ENCODE measurements around the gene ABCC8. TPM values are rescaled to one million over a fixed set of nuclear protein-coding genes. Genes with fewer than 3 reads are reported as not detected.

ABCC8 gene
- total and polyA plus RNA-seq, 4 donors, result 1.2 to 14.9 (median 3.1) TPM

- no peak for ATAC-seq (ENCODE audit: insufficient read depth, low FRiP score)
- no peak overlapping the region for H3K9ac ChIP-seq (ENCODE audit: insufficient read depth in 1 of 2, low read length in 2 of 2)
- TF ChIP-seq CTCF (IDR thresholded peaks at IDR 0.05; ENCODE audit: control extremely low read depth, extremely low read depth), result no peak
- no peaks in the 10 kb centered on the region for H3K9me3 ChIP-seq (ENCODE audit: control insufficient read depth in 4 of 4, insufficient read depth in 3 of 4, low read length in 3 of 4)
- no peaks in the 10 kb centered on the region for H3K27me3 ChIP-seq (ENCODE audit: control insufficient read depth in 3 of 3, insufficient read depth in 3 of 3, low read length in 2 of 3)
- 93 to 95% methylated on average over 9 of the region's 9 CpGs for WGBS, 2 donors
- no peak overlapping the region for H3K4me3 ChIP-seq
- no peaks in the 10 kb centered on the region for H3K36me3 ChIP-seq (ENCODE audit: control insufficient read depth in 4 of 4, insufficient read depth in 4 of 4, low read length in 4 of 4)
- no peak for DNase-seq
- H3K4me1 ChIP-seq (ENCODE audit: control insufficient read depth in 5 of 5, insufficient read depth in 5 of 5, low read length in 5 of 5), result no peaks in the 10 kb centered on the region
- no peak overlapping the region for H3K27ac ChIP-seq (ENCODE audit: low read depth in 1 of 2, low read length in 1 of 2)
Measured at GRCh38 chr11:17524221-17524620, 47.6 kb upstream of the ABCC8 start.

GRCh38 chr11:17522655-17523054, 46.0 kb upstream of the ABCC8 start:
- no peak for DNase-seq
- no peaks in the 10 kb centered on the region for H3K36me3 ChIP-seq (ENCODE audit: control insufficient read depth in 4 of 4, insufficient read depth in 4 of 4, low read length in 4 of 4)
- no peaks in the 10 kb centered on the region for H3K4me1 ChIP-seq (ENCODE audit: control insufficient read depth in 5 of 5, insufficient read depth in 5 of 5, low read length in 5 of 5)
- no peaks in the 10 kb centered on the region for H3K9me3 ChIP-seq (ENCODE audit: control insufficient read depth in 4 of 4, insufficient read depth in 3 of 4, low read length in 3 of 4)
- H3K4me3 ChIP-seq, result no peak overlapping the region
- no peaks in the 10 kb centered on the region for H3K27me3 ChIP-seq (ENCODE audit: control insufficient read depth in 3 of 3, insufficient read depth in 3 of 3, low read length in 2 of 3)
- H3K27ac ChIP-seq (ENCODE audit: low read depth in 1 of 2, low read length in 1 of 2), result no peak overlapping the region
- no peak for TF ChIP-seq CTCF (IDR thresholded peaks at IDR 0.05; ENCODE audit: control extremely low read depth, extremely low read depth)
- WGBS, 2 donors, result 84 to 85% methylated on average over 17 of the region's 17 CpGs
- ATAC-seq (ENCODE audit: insufficient read depth, low FRiP score), result no peak
- no peak overlapping the region for H3K9ac ChIP-seq (ENCODE audit: insufficient read depth in 1 of 2, low read length in 2 of 2)

GRCh38 chr11:17521106-17521900, 44.7 kb upstream of the ABCC8 start:
- Histone ChIP-seq H3K4me1 (ENCODE audit: control insufficient read depth in 5 of 5, insufficient read depth in 5 of 5, low read length in 5 of 5) (no peaks in the 10 kb centered on the region), H3K27ac (ENCODE audit: low read depth in 1 of 2, low read length in 1 of 2) (no peak overlapping the region), H3K4me3 (no peak overlapping the region), H3K9me3 (ENCODE audit: control insufficient read depth in 4 of 4, insufficient read depth in 3 of 4, low read length in 3 of 4) (no peaks in the 10 kb centered on the region), H3K36me3 (ENCODE audit: control insufficient read depth in 4 of 4, insufficient read depth in 4 of 4, low read length in 4 of 4) (no peaks in the 10 kb centered on the region), H3K27me3 (ENCODE audit: control insufficient read depth in 3 of 3, insufficient read depth in 3 of 3, low read length in 2 of 3) (no peaks in the 10 kb centered on the region), H3K9ac (ENCODE audit: insufficient read depth in 1 of 2, low read length in 2 of 2) (no peak overlapping the region)
- ATAC-seq (ENCODE audit: insufficient read depth, low FRiP score) (no peak), DNase-seq (no peak)
- WGBS, 2 donors, result 85 to 96% methylated on average over 11 of the region's 11 CpGs
- TF ChIP-seq CTCF (IDR thresholded peaks at IDR 0.05; ENCODE audit: control extremely low read depth, extremely low read depth), result no peak

All from lung (tissue), 12 donors.